Thyroid gland (tissue), 4 donors: ENCODE measurements around the gene PRM3.

Experiments used
- CTCF ChIP-seq, 6 experiments: fragments of 200-600 bp in 3 of 6; fragments of 450-650 bp in 3 of 6; sonication (generic) in 3 of 6; IDR thresholded peaks; one replicate each; pipeline ENCODE4 v1.5.1; 2016 to 2019; ENCODE audit warnings: antibody characterized with exemption in 6 of 6, mild to moderate bottlenecking in 2 of 6, inconsistent platforms in 1 of 6, moderate library complexity in 1 of 6
- POLR2A ChIP-seq, 2 donors: fragments of 450-650 bp; IDR thresholded peaks; one replicate each; pipeline ENCODE4 v1.6.1; 2017; ENCODE audit warnings: antibody characterized with exemption in 2 of 2, mild to moderate bottlenecking in 2 of 2, moderate library complexity in 1 of 2

GRCh38 chr16:11224096-11224893, 49.1 kb downstream of the PRM3 start:
- TF ChIP-seq CTCF (IDR thresholded peaks at IDR 0.05), result no peak
- TF ChIP-seq POLR2A (IDR thresholded peaks at IDR 0.05), result no peak
